Mesendoderm (in vitro differentiated cells): ENCODE results near the gene OR2T35.
"Not testable (repeated sequence)": the region's sequence is repeated elsewhere in the genome, so short reads cannot be mapped to it uniquely, and the experiment has no call there.

Experiments
- DNase-seq: peaks from one replicate; pipeline ENCODE4 v3.0.0; 2013
- H2AK5ac ChIP-seq: 2 replicates; pipeline ENCODE4 v1.6.1; 2013; ENCODE audit warnings: low read length, inconsistent platforms
- H2BK120ac ChIP-seq: 2 replicates; pipeline ENCODE4 v1.6.1; 2013; ENCODE audit warnings: low read depth, mild to moderate bottlenecking, low read length, moderate library complexity, mixed read lengths
- H2BK15ac ChIP-seq: replicated peaks from 2 replicates; pipeline ENCODE4 v1.6.1; 2013; ENCODE audit warnings: low read depth, mild to moderate bottlenecking, moderate library complexity
- H2BK5ac ChIP-seq: 2 replicates; pipeline ENCODE4 v1.6.1; 2013; ENCODE audit warnings: low read length, inconsistent platforms
- H3K18ac ChIP-seq: 2 replicates; pipeline ENCODE4 v1.6.1; 2013; ENCODE audit warnings: mild to moderate bottlenecking, low read length, mixed read lengths
- H3K23ac ChIP-seq: one replicate; pipeline ENCODE4 v1.6.1; 2013; ENCODE audit warnings: low read length
- H3K27ac ChIP-seq: 2 replicates; pipeline ENCODE4 v1.5.1; 2013; ENCODE audit warnings: low read depth, mild to moderate bottlenecking, inconsistent platforms, low read length, moderate library complexity
- H3K27me3 ChIP-seq: 2 replicates; pipeline ENCODE4 v1.6.1; 2013; ENCODE audit warnings: low read length, control low read depth, mild to moderate bottlenecking, inconsistent platforms; ENCODE audit not compliant: insufficient read depth, poor library complexity
- H3K36me3 ChIP-seq: 2 replicates; pipeline ENCODE4 v1.6.1; 2013; ENCODE audit warnings: low read length, inconsistent platforms; ENCODE audit not compliant: control insufficient read depth, insufficient read depth
- H3K4ac ChIP-seq: one replicate; pipeline ENCODE4 v1.6.1; 2013; ENCODE audit warnings: low read depth, mild to moderate bottlenecking, low read length, moderate library complexity
- H3K4me1 ChIP-seq: 2 replicates; pipeline ENCODE4 v1.6.1; 2013; ENCODE audit warnings: low read depth, low read length, inconsistent platforms; ENCODE audit not compliant: control insufficient read depth
- H3K4me2 ChIP-seq: 2 replicates; pipeline ENCODE4 v1.6.1; 2013; ENCODE audit warnings: low read length
- H3K4me3 ChIP-seq: 2 replicates; pipeline ENCODE4 v1.5.1; 2013; ENCODE audit warnings: mild to moderate bottlenecking, low read length
- H3K56ac ChIP-seq: one replicate; pipeline ENCODE4 v1.6.1; 2013; ENCODE audit warnings: low read length
- H3K79me1 ChIP-seq: 2 replicates; pipeline ENCODE4 v1.6.1; 2013; ENCODE audit warnings: low read length, inconsistent platforms
- H3K79me2 ChIP-seq: 2 replicates; pipeline ENCODE4 v1.6.1; 2013; ENCODE audit warnings: mild to moderate bottlenecking, low read length; ENCODE audit not compliant: control insufficient read depth, insufficient read depth
- H3K9ac ChIP-seq: 2 replicates; pipeline ENCODE4 v1.6.1; 2013; ENCODE audit warnings: low read length, inconsistent platforms
- H4K5ac ChIP-seq: one replicate; pipeline ENCODE4 v1.6.1; 2013; ENCODE audit warnings: low read length
- H4K8ac ChIP-seq: one replicate; pipeline ENCODE4 v1.6.1; 2013; ENCODE audit warnings: low read depth, mild to moderate bottlenecking, control low read depth, low read length, moderate library complexity
- WGBS: extraction: QIAGEN DNeasy Blood & Tissue Kit; methylation state at CpG from one replicate; pipeline ENCODE4 v1.1.7; 2013; ENCODE audit warnings: low lambda C conversion rate, missing lambda C conversion rate; ENCODE audit not compliant: insufficient coverage; ENCODE audit errors: extremely low coverage; 5-methylcytosine and 5-hydroxymethylcytosine counted together

The OR2T35 gene

DNA sequence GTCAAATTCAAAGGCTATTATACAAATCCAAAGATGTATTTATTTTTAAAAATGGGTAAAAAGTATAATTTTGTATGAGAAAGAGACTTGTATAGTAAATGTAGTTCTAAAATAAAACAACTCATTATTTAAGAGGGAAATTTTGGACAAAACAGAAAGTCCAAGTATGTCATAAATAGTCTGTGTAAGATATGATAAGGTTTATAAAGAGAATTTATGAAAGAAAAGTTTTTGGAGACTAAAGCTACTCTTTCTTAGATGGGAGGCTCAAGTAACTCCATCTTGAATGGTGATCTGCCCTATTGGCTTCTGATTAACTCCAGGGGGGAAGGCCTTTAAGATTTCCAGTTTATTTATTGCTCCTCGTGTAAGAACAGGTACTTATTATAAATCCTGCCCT, 24.9 kb upstream of the OR2T35 start:
- Histone ChIP-seq H2BK15ac (no peak overlapping the region), H2BK5ac (no peak overlapping the region), H3K27ac (no peak overlapping the region), H3K79me1 (no peaks in the 10 kb centered on the region), H3K36me3 (no peaks in the 10 kb centered on the region), H3K4me2 (no peak overlapping the region), H4K5ac (no peak overlapping the region), H3K4ac (no peak overlapping the region), H3K18ac (no peak overlapping the region), H4K8ac (no peak overlapping the region), H2AK5ac (no peak overlapping the region), H3K56ac (no peak overlapping the region), H3K27me3 (no peaks in the 10 kb centered on the region), H3K4me1 (no peaks in the 10 kb centered on the region), H3K4me3 (no peak overlapping the region), H3K79me2 (no peaks in the 10 kb centered on the region), H3K9ac (no peak overlapping the region), H2BK120ac (no peak overlapping the region), H3K23ac (no peak overlapping the region)
- peak; percentile 37 for DNase-seq
- WGBS, result no CpG with 5 or more reads among the region's 1 CpG

DNA sequence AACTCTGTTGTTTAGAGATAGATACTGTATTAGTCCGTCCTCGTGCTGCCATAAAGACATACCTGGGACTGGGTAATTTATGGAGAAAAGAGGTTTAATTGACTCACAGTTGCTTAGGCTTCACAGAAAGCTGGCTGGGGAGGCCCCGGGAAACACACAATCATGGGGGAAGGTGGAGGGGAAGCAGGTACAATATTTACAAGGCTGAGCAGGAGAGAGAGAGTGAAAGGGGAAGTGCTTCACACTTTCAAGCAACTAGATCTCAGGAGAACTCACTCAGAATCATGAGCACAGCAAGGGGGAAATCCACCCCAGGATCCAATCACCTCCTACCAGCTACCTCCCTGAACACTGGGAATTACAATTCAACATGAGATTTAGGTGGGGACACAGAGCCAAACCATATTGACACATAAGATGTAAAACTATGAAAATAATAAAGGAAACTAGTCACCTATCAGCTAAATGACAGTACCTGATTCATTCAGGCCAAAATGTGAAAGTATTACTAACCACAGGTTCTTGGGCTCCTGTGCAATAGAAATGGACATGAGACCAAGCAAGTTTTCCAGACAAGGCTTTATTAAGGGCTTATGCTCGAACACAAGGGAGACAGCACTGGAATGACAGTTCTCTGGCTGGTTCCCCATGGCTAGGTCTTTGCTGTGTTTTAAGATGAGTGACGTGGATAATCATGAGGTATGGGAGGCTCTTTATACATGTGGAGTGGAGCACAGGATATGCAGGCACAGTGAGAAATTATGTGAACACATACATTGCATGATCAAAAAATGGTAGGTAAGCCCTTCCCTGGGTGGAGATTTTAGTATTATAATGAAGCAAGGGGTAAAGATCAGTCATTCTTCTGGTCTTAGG, 18.6 kb upstream of the OR2T35 start:
- H3K79me1 ChIP-seq, H2BK15ac ChIP-seq, H3K4me2 ChIP-seq, H2BK120ac ChIP-seq, H3K27ac ChIP-seq, H2BK5ac ChIP-seq, H3K9ac ChIP-seq, DNase-seq, H4K8ac ChIP-seq, H3K18ac ChIP-seq, H3K56ac ChIP-seq, H3K4me1 ChIP-seq, H3K36me3 ChIP-seq, H4K5ac ChIP-seq, H3K79me2 ChIP-seq, H3K4me3 ChIP-seq, H3K27me3 ChIP-seq, H3K23ac ChIP-seq, H3K4ac ChIP-seq, H2AK5ac ChIP-seq: not testable (repeated sequence)
- no CpG with 5 or more reads among the region's 5 CpGs for WGBS

DNA sequence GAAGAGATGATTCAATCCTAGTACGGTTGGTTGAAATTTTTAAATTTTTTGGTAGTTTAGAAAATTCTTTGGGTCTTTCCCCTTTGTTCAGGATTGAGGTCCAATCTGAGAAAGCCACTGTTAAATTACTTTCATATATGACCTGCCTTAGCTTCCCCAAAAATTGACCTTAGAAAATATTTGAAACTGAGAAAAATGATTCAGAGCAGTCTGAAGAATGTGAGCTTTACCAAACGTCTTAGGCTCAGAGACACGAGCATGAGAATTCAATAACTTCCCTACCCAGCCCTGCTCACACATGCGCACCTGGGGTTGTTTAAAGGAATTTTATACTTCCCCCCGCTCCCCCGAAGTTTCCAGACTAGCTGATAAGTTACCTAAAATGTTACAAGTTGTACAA, 11.7 kb upstream of the OR2T35 start:
- not testable (repeated sequence) for H3K9ac ChIP-seq, H2BK120ac ChIP-seq, H3K27me3 ChIP-seq, H3K4me1 ChIP-seq, H4K5ac ChIP-seq, H3K79me1 ChIP-seq, H3K79me2 ChIP-seq, H2BK5ac ChIP-seq, H3K4me3 ChIP-seq, DNase-seq, H3K4ac ChIP-seq, H3K23ac ChIP-seq, H3K36me3 ChIP-seq, H4K8ac ChIP-seq, H2BK15ac ChIP-seq, H3K56ac ChIP-seq, H3K4me2 ChIP-seq, H2AK5ac ChIP-seq, H3K27ac ChIP-seq, H3K18ac ChIP-seq
- no CpG with 5 or more reads among the region's 6 CpGs for WGBS

- H2BK120ac ChIP-seq, H3K9ac ChIP-seq, H2AK5ac ChIP-seq, H3K4me2 ChIP-seq, H3K4me3 ChIP-seq, H4K8ac ChIP-seq, H3K27ac ChIP-seq, H2BK5ac ChIP-seq, H3K27me3 ChIP-seq, H3K36me3 ChIP-seq, H4K5ac ChIP-seq, H3K79me1 ChIP-seq, H3K4me1 ChIP-seq, DNase-seq, H3K18ac ChIP-seq, H3K79me2 ChIP-seq, H3K56ac ChIP-seq, H3K4ac ChIP-seq, H3K23ac ChIP-seq, H2BK15ac ChIP-seq: not testable (repeated sequence)
- no CpG with 5 or more reads among the region's 3 CpGs for WGBS
Measured at GRCh38 chr1:248655354-248655753, 10.3 kb upstream of the OR2T35 start, which contains the start of gene OR2T27. OR2T27 (minus strand) TSS chr1:248655528; CDS start chr1:248650884, 4,644 bp downstream.

DNA sequence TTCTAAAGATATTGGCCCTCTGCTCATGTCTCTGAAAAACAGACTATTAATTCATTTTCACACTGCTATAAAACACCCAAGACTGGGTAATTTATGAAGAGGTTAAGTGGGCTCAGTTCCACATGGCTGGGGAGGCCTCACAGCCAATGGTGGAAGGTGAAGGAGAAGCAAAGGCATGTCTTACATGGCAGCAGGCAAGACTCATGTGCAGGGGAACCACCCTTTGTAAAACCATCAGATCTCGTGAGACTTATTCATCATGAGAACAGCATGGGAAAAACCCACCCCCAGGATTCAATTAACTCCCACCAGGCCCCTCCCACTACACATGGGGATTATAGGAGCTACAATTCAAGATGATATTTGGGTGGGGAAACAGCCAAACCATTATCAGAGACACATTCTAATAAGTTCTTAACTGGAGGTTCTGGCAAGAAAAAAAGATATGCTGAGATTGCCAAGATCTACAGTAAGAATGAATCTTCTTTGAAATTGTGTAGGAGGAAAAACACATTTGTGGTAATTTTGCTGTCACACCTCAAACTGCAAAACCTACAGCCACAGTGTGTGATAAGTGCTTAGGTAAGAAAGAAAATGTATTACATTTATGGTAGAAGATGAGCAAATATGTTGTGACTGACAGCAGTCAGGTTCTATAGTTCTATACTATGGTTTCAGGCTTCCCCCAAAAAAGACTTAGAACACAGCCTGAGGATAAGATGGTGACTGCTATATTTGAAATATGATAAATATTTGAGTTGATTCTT, 3.9 kb upstream of the OR2T35 start:
- not testable (repeated sequence) for H3K36me3 ChIP-seq, H4K8ac ChIP-seq, H4K5ac ChIP-seq, DNase-seq, H2BK120ac ChIP-seq, H3K79me2 ChIP-seq, H2AK5ac ChIP-seq, H3K4ac ChIP-seq, H3K9ac ChIP-seq, H3K18ac ChIP-seq, H3K4me1 ChIP-seq, H3K27ac ChIP-seq, H3K79me1 ChIP-seq, H3K4me2 ChIP-seq, H3K4me3 ChIP-seq, H2BK15ac ChIP-seq, H3K56ac ChIP-seq, H2BK5ac ChIP-seq, H3K23ac ChIP-seq, H3K27me3 ChIP-seq
- no CpG with 5 or more reads among the region's 1 CpG for WGBS
